RPMI7951 (cell line): Measurements from ENCODE around the gene ROBO1. TPM values are rescaled to one million over a fixed set of nuclear protein-coding genes. Genes with fewer than 3 reads are reported as not detected.

Experiments used
- DNase-seq: peaks from one replicate; pipeline ENCODE4 v3.0.0-alpha.2; 2012; ENCODE audit warnings: low read depth
- total RNA-seq: library from RNA; depleted of rRNA; stranded (reverse); fragments of >200 nt; shearing (Covaris generic); gene quantifications from 2 replicates; pipeline ENCODE4 v1.2.3, GENCODE V29; 2014

The ROBO1 gene
- total RNA-seq, 1 experiment from 2014 or later, result 40.0 TPM

- peak; percentile 3 for DNase-seq
Measured at GRCh38 chr3:78633626-78634025, 1134.2 kb downstream of the ROBO1 start.

GRCh38 chr3:78632925-78633553 is 1134.8 kb downstream of the ROBO1 start:
- no peak for DNase-seq

GRCh38 chr3:78629544-78629943 is 1138.3 kb downstream of the ROBO1 start:
- DNase-seq, result no peak

- DNase-seq, result no peak
Measured at GRCh38 chr3:78621061-78621716, 1146.6 kb downstream of the ROBO1 start.

GRCh38 chr3:78614486-78614885 is 1153.3 kb downstream of the ROBO1 start:
- no peak for DNase-seq

- DNase-seq, result no peak
Measured at GRCh38 chr3:78613421-78613879, 1154.3 kb downstream of the ROBO1 start.

GRCh38 chr3:78611278-78611677 is 1156.5 kb downstream of the ROBO1 start:
- no peak for DNase-seq

- DNase-seq, result no peak
Measured at GRCh38 chr3:78610462-78611125, 1157.2 kb downstream of the ROBO1 start.

GRCh38 chr3:78606756-78607155 is 1161.0 kb downstream of the ROBO1 start:
- no peak for DNase-seq

- no peak for DNase-seq
Measured at GRCh38 chr3:78605178-78605577, 1162.6 kb downstream of the ROBO1 start.

- DNase-seq, result peak; percentile 38
Measured at GRCh38 chr3:78604341-78604740, 1163.5 kb downstream of the ROBO1 start.

GRCh38 chr3:78601249-78601648 is 1166.5 kb downstream of the ROBO1 start:
- no peak for DNase-seq

- DNase-seq, result no peak
Measured at GRCh38 chr3:78589778-78590177, 1178.0 kb downstream of the ROBO1 start.

- no peak for DNase-seq
Measured at GRCh38 chr3:78588906-78589621, 1178.7 kb downstream of the ROBO1 start.

GRCh38 chr3:78580681-78581080 is 1187.1 kb downstream of the ROBO1 start:
- DNase-seq, result peak; percentile 3

GRCh38 chr3:78571486-78571885 is 1196.3 kb downstream of the ROBO1 start:
- DNase-seq, result no peak

GRCh38 chr3:78570496-78570895 is 1197.3 kb downstream of the ROBO1 start:
- DNase-seq, result no peak

GRCh38 chr3:78569804-78570203 is 1198.0 kb downstream of the ROBO1 start:
- no peak for DNase-seq

- no peak for DNase-seq
Measured at GRCh38 chr3:78565712-78566111, 1202.1 kb downstream of the ROBO1 start.

- DNase-seq, result no peak
Measured at GRCh38 chr3:78562328-78562727, 1205.5 kb downstream of the ROBO1 start.
